ENCODE data around the gene SF3A1. TPM values are rescaled to one million over a fixed set of nuclear protein-coding genes. Genes with fewer than 3 reads are reported as not detected.

The SF3A1 gene
- total RNA-seq, 1 donor from 2014 or later: 27.7 TPM

- no peak for DNase-seq (ENCODE audit: low spot score)
Measured at GRCh38 chr22:30386608-30386959, 29.9 kb upstream of the SF3A1 start.

GRCh38 chr22:30385942-30386341 is 29.2 kb upstream of the SF3A1 start:
- DNase-seq (ENCODE audit: low spot score): no peak

GRCh38 chr22:30383061-30383460 is 26.4 kb upstream of the SF3A1 start:
- no peak for DNase-seq (ENCODE audit: low spot score)

DNA sequence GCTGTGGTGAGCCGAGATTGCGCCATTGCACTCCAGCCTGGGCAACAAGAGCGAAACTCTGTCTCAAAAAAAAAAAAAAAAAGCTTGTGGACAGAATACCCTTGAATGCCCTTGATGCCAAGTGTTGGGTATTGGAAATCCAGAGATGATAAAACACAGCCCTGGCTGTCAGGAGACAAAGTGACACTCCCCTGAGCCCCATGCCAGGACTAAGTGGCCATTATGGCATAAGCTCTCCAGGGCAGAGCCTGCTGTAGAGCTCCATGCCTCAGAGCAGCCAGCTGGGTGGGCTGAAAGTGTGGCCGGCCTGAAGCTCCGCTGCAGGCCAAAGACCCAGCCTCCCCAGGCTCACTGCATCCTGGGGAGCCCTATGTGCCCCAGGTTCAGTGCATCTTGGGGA is 25.6 kb upstream of the SF3A1 start:
- DNase-seq (ENCODE audit: low spot score): no peak

GRCh38 chr22:30381264-30381663 is 24.6 kb upstream of the SF3A1 start:
- DNase-seq (ENCODE audit: low spot score): no peak

GRCh38 chr22:30380011-30380410 is 23.3 kb upstream of the SF3A1 start:
- DNase-seq (ENCODE audit: low spot score): no peak

GRCh38 chr22:30375312-30375849 is 18.7 kb upstream of the SF3A1 start:
- DNase-seq (ENCODE audit: low spot score): no peak

DNA sequence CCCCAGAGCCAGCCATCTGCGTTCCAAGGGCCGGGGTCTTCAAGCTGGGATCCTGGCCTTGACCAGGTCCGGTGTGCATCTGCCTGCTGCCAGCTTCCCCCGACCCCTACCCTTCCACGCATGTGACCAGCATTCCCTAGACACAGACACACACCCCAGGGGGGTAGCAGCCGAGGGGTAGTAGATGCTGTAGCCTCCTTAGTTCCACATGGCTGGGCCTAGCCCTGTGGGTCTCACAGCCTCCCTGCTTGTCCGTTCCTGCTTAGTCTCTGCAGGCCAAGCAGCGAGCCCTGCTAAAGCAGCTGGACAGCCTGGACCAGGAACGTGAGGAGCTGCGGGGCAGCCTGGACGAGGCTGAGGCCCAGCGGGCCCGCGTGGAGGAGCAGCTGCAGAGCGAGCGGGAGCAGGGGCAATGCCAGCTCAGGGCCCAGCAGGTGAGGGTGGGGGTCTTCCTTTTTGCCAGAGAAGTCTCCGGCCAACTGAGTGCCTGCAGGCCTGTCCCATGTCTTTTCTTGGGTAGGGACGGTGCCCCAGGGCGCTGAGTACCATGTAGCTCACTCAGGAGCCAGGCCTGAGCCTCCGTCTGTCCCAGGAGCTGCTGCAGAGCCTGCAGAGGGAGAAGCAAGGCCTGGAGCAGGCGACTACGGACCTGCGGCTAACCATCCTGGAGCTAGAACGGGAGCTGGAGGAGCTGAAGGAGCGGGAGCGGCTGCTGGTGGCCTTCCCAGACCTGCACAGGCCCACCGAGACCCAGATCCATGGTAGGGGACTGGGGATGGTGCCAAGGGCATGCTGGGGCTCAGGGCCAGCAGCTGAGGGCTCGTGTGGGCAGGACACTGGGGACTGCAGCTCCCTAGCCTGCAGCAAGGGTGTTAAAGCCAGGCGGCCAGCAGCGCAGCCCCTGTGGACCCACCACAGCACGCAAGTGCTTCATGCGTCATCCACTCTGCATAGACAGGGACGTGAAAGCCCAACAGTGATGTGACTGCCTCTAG is 16.9 kb upstream of the SF3A1 start:
- DNase-seq (ENCODE audit: low spot score): no peak

DNA sequence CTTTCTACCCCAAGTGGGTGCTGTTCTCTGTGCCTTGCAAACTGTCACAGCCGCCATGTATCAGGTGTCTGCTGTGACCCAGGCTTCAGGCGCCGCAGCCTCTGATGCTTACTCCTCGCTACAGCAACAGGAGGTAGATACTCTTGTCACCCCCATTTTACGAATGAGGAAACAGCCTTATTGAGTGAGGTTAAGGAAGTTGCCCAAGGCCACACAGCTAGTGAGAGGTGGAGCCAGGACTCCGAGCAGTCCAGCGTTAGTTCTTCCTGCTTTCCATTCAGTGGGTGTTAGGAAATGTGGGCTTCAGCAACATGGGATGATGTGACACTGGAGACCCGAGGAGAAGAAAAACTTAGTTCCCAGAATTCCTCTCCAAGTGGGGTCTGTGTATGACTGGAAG is 16.2 kb upstream of the SF3A1 start:
- no peak for DNase-seq (ENCODE audit: low spot score)

- no peak for DNase-seq (ENCODE audit: low spot score)
Measured at GRCh38 chr22:30371981-30372380, 15.3 kb upstream of the SF3A1 start.

GRCh38 chr22:30371321-30371720 is 14.6 kb upstream of the SF3A1 start:
- DNase-seq (ENCODE audit: low spot score): no peak

DNA sequence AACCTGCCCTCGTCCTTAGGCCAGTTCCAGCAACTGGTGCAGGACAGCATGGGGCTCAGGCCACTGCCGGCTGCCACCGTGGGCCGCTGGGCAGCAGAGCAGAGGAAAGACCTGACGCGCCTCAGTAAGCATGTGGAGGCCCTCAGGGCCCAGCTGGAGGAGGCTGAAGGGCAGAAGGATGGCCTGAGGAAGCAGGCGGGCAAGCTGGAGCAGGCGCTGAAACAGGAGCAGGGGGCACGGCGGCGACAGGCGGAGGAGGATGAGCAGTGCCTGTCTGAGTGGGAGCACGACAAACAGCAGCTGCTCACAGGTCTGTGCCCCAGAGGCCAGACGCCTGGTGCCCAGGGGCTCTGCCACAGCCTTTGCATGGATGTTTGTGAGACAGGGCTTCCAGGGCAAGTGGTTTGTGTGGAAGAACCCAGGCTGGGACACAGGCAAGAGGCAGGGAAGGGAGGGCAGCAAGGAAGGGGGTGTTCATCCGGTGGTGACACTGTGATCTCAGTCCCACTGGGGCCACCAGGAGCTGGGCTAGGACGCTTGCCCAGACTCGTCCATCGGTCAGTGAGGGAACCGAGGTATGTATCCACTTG is 14.0 kb upstream of the SF3A1 start:
- no peak for DNase-seq (ENCODE audit: low spot score)

GRCh38 chr22:30368420-30368819 is 11.7 kb upstream of the SF3A1 start:
- DNase-seq (ENCODE audit: low spot score): no peak

DNA sequence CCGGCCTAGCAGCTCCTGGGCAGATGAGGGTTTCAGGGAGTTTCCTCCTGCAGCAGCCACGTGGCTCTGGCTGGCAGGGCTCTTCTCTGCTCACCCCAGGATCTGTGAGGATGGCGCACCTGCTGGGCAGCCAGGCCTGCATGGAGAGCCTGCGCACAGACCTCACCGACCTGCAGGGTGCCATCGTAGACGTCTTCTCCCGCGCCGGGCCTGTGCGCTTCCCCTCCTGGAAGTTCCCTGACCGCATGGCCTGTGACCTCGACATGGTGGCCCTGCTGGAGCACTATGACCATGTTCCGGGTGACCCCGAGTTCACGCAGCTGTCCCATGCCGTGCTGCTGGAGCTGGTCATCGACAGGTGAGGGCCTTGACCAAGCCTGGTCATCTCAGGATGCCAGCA is 9.2 kb upstream of the SF3A1 start:
- DNase-seq (ENCODE audit: low spot score): no peak

GRCh38 chr22:30362651-30363281 is 6.1 kb upstream of the SF3A1 start:
- no peak for DNase-seq (ENCODE audit: low spot score)

DNA sequence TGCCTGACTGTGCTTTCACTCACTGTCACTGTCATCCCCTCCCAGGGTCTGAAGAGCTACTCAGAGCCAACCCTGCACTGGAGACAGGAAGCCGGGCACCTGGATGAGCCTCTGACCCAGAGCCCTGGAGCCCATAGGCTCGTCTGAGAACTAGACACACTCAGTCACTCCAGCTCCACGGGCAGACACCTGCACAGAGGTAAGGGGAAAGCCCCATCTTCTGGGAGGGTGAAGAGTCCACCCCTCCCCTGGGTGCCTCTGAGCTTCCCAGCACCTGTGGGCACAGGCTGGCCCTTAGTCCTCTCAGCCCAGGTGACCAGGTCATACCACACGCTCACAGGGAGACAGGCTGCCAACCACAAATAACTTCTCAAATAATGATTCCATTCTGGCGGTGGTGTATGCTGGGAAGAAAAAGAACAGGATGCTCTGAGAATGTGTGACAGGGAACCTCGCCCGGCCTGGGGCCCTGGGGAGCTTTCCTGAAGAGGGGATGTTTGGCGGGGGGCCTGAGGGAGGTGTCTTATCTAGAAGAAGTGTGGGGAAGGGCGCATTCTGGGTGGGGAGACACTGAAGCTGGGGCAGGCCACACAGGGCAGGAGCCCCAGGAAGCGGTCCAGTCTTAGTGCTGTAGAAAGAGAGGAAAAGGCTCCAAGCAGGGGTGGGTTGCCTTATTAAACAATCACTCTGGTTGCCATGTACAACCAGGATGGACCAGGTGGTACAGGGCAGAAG is 5.4 kb upstream of the SF3A1 start:
- DNase-seq (ENCODE audit: low spot score): no peak

- no peak for DNase-seq (ENCODE audit: low spot score)
Measured at GRCh38 chr22:30358541-30358940, 1.8 kb upstream of the SF3A1 start.

- no peak for DNase-seq (ENCODE audit: low spot score)
Measured at GRCh38 chr22:30357650-30358215, 1.0 kb upstream of the SF3A1 start.

DNA sequence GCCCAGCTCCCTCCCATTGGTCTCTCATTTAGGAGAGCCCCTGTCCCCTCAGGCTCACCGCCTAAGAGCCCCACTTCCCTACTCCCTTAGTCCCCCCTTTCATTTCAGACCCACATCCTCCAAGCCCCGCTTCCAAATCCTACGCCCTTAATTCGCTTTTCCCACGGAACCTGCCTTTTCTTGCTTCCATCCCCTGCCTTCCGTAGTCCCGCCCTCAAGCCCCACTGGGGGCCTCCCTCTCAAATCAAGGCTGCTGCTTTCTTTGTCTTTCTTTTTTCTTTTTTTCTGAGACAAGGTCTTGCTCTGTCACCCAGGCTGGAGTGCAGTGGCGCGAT is 509 bp upstream of the SF3A1 start:
- no peak for DNase-seq (ENCODE audit: low spot score)

DNA sequence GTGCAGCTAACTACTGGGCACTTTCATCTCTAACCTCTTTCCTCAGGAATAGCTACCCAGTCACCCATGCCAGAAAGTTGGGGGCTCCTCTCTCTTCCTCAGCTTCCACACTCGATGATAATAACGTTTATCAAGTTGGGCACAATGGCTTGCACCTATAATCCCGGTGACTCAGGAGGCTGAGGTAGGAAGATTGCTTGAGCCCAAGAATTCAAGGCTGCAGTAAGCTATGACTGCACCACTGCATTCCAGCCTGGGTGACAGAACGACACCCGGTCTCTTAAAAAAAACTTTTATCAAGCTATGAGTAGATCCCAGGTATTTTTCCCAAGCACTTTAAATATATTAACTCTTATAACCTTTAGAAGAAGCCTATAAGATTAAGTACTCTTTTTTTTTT is 2.0 kb downstream of the SF3A1 start:
- DNase-seq (ENCODE audit: low spot score): no peak

DNA sequence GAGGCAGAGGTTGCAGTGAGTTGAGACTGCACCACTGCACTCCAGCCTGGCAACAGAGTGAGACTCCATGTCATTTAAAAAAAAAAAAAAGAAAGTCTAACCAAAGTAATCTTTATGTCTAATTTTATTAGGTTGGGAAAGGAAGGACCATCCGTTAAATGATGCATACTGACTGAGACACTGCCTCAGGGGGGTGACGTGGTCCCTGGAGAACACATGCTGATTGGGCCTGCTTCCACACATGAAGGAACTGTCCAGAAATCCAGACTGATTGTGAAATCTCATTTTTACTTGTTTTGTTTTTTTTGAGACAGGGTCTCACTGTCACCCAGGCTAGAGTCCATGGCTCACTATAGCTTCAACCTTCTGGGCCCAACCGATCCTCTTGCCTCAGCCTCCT is 5.5 kb downstream of the SF3A1 start:
- no peak for DNase-seq (ENCODE audit: low spot score)

GRCh38 chr22:30348809-30349208 is 7.9 kb downstream of the SF3A1 start:
- DNase-seq (ENCODE audit: low spot score): no peak
